ENCODE results near the gene TEAD2.
A peak's percentile ranks its signal among the peaks of the same experiment; 100 is the strongest.

TEAD2 gene

DNA sequence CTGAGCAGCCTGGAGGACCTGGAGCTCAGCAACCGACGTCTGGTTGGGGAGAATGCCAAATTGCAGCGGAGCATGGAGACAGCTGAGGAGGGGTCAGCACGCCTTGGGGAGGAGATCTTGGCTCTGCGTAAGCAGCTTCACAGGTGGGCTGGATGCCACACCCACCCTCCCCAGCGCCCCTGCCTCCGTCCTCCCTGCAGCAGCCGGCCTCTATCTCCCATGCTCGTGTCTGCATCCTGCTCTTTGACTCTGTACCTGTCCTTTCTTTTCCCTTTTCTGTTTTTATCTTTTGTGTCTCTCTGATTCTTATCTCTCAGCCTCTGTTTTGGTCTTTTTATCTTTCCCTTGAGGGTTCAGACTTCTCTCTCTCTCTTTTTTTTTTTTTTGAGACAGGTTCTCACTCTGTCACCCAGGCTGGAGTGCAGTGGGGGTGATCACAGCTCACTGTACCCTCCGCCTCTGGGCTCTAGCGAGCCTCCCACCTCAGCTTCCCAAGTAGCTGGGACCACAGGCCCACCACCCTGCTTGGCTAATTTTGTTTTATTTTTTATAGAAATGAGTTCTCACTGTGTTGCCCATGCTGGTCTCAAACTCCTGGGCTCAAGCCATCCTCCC is 35.9 kb upstream of the TEAD2 start:
- Histone ChIP-seq H3K4me3 (ENCODE audit: low read length in 2 of 2) (no peak overlapping the region), H3K27ac (ENCODE audit: low read length) (no peak overlapping the region), H3K36me3 (ENCODE audit: control insufficient read depth in 2 of 2, insufficient read depth in 2 of 2, low read length in 2 of 2) (no peaks in the 10 kb centered on the region), H3K9me3 (ENCODE audit: control insufficient read depth in 2 of 2, low read length in 2 of 2) (no peaks in the 10 kb centered on the region), H3K27me3 (ENCODE audit: control insufficient read depth in 1 of 2, insufficient read depth in 2 of 2, low read length in 2 of 2) (peaks cover 14 to 17% of the 10 kb centered on the region in 2 donors), H3K4me1 (ENCODE audit: control insufficient read depth, insufficient read depth, low read length) (no peaks in the 10 kb centered on the region), H3K9ac (ENCODE audit: low read length in 2 of 2) (no peak overlapping the region)

DNA sequence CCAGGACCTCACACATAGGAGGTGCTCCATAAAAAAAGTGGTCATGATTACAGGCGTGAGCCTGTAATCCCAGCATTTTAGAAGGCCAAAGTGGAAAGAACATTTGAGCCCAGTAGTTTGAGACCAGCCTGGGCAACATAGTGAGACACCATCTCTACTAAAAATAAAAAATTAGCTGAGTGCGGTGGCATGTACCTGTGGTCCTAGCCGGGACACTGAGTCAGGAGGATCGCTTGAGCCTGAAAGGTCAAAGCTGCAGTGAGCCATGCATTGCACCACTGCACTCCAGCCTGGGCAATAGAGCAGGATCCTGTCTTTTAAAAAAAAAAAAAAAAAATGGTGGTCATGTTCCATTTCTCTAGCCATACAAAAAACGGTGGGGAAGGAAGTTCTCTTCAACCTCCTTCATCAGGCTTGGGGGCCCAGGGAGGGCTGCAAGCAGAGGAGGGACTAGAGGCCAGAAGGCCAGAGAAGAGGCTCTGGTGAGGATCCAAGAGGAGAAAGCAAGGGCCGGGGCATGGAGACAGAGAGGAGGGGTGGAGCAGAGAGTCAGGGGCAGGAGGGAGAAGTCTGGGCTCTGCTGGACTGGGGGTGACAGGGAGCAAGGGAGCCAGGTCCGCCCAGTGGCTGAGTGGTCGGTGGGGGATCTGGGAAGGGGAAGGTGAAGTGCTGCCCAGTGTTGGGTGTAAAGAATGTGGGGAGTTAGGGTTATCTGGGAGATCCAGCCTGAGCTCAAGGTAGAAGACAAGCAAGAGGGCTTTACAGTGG is 34.7 kb upstream of the TEAD2 start:
- Histone ChIP-seq H3K27me3 (ENCODE audit: control insufficient read depth in 1 of 2, insufficient read depth in 2 of 2, low read length in 2 of 2) (peaks cover 14 to 17% of the 10 kb centered on the region in 2 donors), H3K9ac (ENCODE audit: low read length in 2 of 2) (no peak overlapping the region), H3K4me3 (ENCODE audit: low read length in 2 of 2) (no peak overlapping the region), H3K36me3 (ENCODE audit: control insufficient read depth in 2 of 2, insufficient read depth in 2 of 2, low read length in 2 of 2) (no peaks in the 10 kb centered on the region), H3K27ac (ENCODE audit: low read length) (no peak overlapping the region), H3K4me1 (ENCODE audit: control insufficient read depth, insufficient read depth, low read length) (no peaks in the 10 kb centered on the region), H3K9me3 (ENCODE audit: control insufficient read depth in 2 of 2, low read length in 2 of 2) (no peaks in the 10 kb centered on the region)

- no peaks in the 10 kb centered on the region for H3K9me3 ChIP-seq (ENCODE audit: control insufficient read depth in 2 of 2, low read length in 2 of 2)
- H3K4me1 ChIP-seq (ENCODE audit: control insufficient read depth, insufficient read depth, low read length) = no peaks in the 10 kb centered on the region
- H3K36me3 ChIP-seq (ENCODE audit: control insufficient read depth in 2 of 2, insufficient read depth in 2 of 2, low read length in 2 of 2) = no peaks in the 10 kb centered on the region
- peaks cover 14 to 22% of the 10 kb centered on the region in 2 donors for H3K27me3 ChIP-seq (ENCODE audit: control insufficient read depth in 1 of 2, insufficient read depth in 2 of 2, low read length in 2 of 2)
- H3K4me3 ChIP-seq (ENCODE audit: low read length in 2 of 2) = no peak overlapping the region
- H3K27ac ChIP-seq (ENCODE audit: low read length) = no peak overlapping the region
- H3K9ac ChIP-seq (ENCODE audit: low read length in 2 of 2) = no peak overlapping the region
Observed at GRCh38 chr19:49395581-49396407, 33.6 kb upstream of the TEAD2 start.

- Histone ChIP-seq H3K4me3 (ENCODE audit: low read length in 2 of 2) (no peak overlapping the region), H3K9ac (ENCODE audit: low read length in 2 of 2) (no peak overlapping the region), H3K27me3 (ENCODE audit: control insufficient read depth in 1 of 2, insufficient read depth in 2 of 2, low read length in 2 of 2) (peaks cover 16 to 24% of the 10 kb centered on the region in 2 donors), H3K4me1 (ENCODE audit: control insufficient read depth, insufficient read depth, low read length) (no peaks in the 10 kb centered on the region), H3K36me3 (ENCODE audit: control insufficient read depth in 2 of 2, insufficient read depth in 2 of 2, low read length in 2 of 2) (no peaks in the 10 kb centered on the region), H3K9me3 (ENCODE audit: control insufficient read depth in 2 of 2, low read length in 2 of 2) (no peaks in the 10 kb centered on the region), H3K27ac (ENCODE audit: low read length) (no peak overlapping the region)
Observed at GRCh38 chr19:49393881-49394280, 31.7 kb upstream of the TEAD2 start.

- Histone ChIP-seq H3K9me3 (ENCODE audit: control insufficient read depth in 2 of 2, low read length in 2 of 2) (no peaks in the 10 kb centered on the region), H3K36me3 (ENCODE audit: control insufficient read depth in 2 of 2, insufficient read depth in 2 of 2, low read length in 2 of 2) (no peaks in the 10 kb centered on the region), H3K27me3 (ENCODE audit: control insufficient read depth in 1 of 2, insufficient read depth in 2 of 2, low read length in 2 of 2) (peaks cover 16 to 21% of the 10 kb centered on the region in 2 donors), H3K9ac (ENCODE audit: low read length in 2 of 2) (no peak overlapping the region), H3K4me1 (ENCODE audit: control insufficient read depth, insufficient read depth, low read length) (no peaks in the 10 kb centered on the region), H3K27ac (ENCODE audit: low read length) (no peak overlapping the region), H3K4me3 (ENCODE audit: low read length in 2 of 2) (no peak overlapping the region)
Observed at GRCh38 chr19:49391581-49392399, 29.6 kb upstream of the TEAD2 start.

DNA sequence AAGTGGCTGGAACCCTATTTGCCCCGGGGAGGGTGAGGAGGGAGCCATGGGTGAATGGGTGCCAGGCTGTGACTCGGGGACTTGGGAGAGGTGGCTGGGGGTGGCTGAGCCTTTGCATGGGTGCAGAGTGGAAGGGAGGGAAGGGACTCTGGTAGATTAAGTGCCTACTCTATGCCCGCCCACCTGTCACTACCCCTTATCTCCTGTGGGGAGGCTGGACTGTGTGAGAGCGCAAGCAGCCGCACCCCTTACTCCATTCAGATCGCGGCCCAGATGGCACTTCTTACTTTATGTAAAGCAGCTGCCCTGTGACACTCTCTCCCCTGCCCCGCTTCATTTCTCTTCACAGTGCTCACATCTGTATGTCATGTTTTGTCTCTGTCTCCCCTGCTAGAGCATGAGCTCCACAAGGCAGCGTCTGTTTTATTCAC is 28.7 kb upstream of the TEAD2 start:
- H3K27ac ChIP-seq (ENCODE audit: low read length) = no peak overlapping the region
- H3K9me3 ChIP-seq (ENCODE audit: control insufficient read depth in 2 of 2, low read length in 2 of 2) = no peaks in the 10 kb centered on the region
- H3K9ac ChIP-seq (ENCODE audit: low read length in 2 of 2) = no peak overlapping the region
- peaks cover 16 to 17% of the 10 kb centered on the region in 2 donors for H3K27me3 ChIP-seq (ENCODE audit: control insufficient read depth in 1 of 2, insufficient read depth in 2 of 2, low read length in 2 of 2)
- no peak overlapping the region for H3K4me3 ChIP-seq (ENCODE audit: low read length in 2 of 2)
- H3K36me3 ChIP-seq (ENCODE audit: control insufficient read depth in 2 of 2, insufficient read depth in 2 of 2, low read length in 2 of 2) = no peaks in the 10 kb centered on the region
- H3K4me1 ChIP-seq (ENCODE audit: control insufficient read depth, insufficient read depth, low read length) = no peaks in the 10 kb centered on the region

GRCh38 chr19:49390131-49390928 is 28.1 kb upstream of the TEAD2 start:
- Histone ChIP-seq H3K4me3 (ENCODE audit: low read length in 2 of 2) (no peak overlapping the region), H3K27ac (ENCODE audit: low read length) (no peak overlapping the region), H3K27me3 (ENCODE audit: control insufficient read depth in 1 of 2, insufficient read depth in 2 of 2, low read length in 2 of 2) (peaks cover 16 to 17% of the 10 kb centered on the region in 2 donors), H3K4me1 (ENCODE audit: control insufficient read depth, insufficient read depth, low read length) (no peaks in the 10 kb centered on the region), H3K9ac (ENCODE audit: low read length in 2 of 2) (no peak overlapping the region), H3K36me3 (ENCODE audit: control insufficient read depth in 2 of 2, insufficient read depth in 2 of 2, low read length in 2 of 2) (no peaks in the 10 kb centered on the region), H3K9me3 (ENCODE audit: control insufficient read depth in 2 of 2, low read length in 2 of 2) (no peaks in the 10 kb centered on the region)

- H3K27ac ChIP-seq (ENCODE audit: low read length) = no peak overlapping the region
Observed at GRCh38 chr19:49389406-49389805, 27.2 kb upstream of the TEAD2 start.

DNA sequence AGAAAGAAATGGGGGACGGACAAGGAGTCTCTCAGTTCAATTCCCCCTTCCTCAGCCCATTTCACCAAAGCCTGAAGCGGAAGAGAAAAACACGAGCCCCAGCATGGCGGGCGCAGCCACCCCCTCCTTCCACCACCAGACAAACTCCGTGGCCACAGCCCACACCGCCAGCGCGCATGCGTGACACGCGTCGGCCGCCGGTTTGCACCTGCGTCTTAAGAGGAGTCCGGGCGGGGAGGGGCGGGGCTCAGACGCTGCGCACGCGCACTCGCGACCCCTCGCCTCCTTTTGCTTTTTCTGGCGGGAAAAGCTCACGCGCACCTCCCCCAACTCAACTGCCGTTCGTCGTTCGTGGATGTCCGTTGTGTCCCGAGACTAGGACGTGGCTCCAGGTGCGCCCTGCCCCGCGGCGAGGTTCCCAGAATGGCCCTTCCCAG is 25.7 kb upstream of the TEAD2 start, which contains the start of gene KASH5:
Gene KASH5 (plus strand): TSS at position 314 of the 437 bp plus-strand sequence. CDS start 2,635 bp downstream, outside the sequence.
- H3K4me1 ChIP-seq (ENCODE audit: control insufficient read depth, insufficient read depth, low read length) = no peaks in the 10 kb centered on the region
- no peak within 1 kb of the TSS for H3K27ac ChIP-seq (ENCODE audit: low read length)

More at GRCh38 chr19:49389406-49389805, 27.2 kb upstream of the TEAD2 start:
- peaks cover 10 to 13% of the 10 kb centered on the region in 2 donors for H3K27me3 ChIP-seq (ENCODE audit: control insufficient read depth in 1 of 2, insufficient read depth in 2 of 2, low read length in 2 of 2)
- no peak overlapping the region for H3K4me3 ChIP-seq (ENCODE audit: low read length in 2 of 2)
- no peaks in the 10 kb centered on the region for H3K36me3 ChIP-seq (ENCODE audit: control insufficient read depth in 2 of 2, insufficient read depth in 2 of 2, low read length in 2 of 2)
- H3K9ac ChIP-seq (ENCODE audit: low read length in 2 of 2) = no peak overlapping the region
- H3K9me3 ChIP-seq (ENCODE audit: control insufficient read depth in 2 of 2, low read length in 2 of 2) = no peaks in the 10 kb centered on the region
- no peaks in the 10 kb centered on the region for H3K4me1 ChIP-seq (ENCODE audit: control insufficient read depth, insufficient read depth, low read length)

More for the DNA sequence above, 25.7 kb upstream of the TEAD2 start, which contains the start of gene KASH5:
- H3K36me3 ChIP-seq (ENCODE audit: control insufficient read depth in 2 of 2, insufficient read depth in 2 of 2, low read length in 2 of 2) = no peaks in the 10 kb centered on the region
- no peak within 1 kb of the TSS for H3K9ac ChIP-seq (ENCODE audit: low read length in 2 of 2)
- H3K9me3 ChIP-seq (ENCODE audit: control insufficient read depth in 2 of 2, low read length in 2 of 2) = no peaks in the 10 kb centered on the region
- H3K4me3 ChIP-seq (ENCODE audit: low read length in 2 of 2) = peak within 1 kb of the TSS in 1 of 2 donors; percentile 15
- peaks cover 2 to 11% of the 10 kb centered on the region in 2 donors for H3K27me3 ChIP-seq (ENCODE audit: control insufficient read depth in 1 of 2, insufficient read depth in 2 of 2, low read length in 2 of 2)
